ENCODE results near the gene IFITM1. TPM values are rescaled to one million over a fixed set of nuclear protein-coding genes. Genes with fewer than 3 reads are reported as not detected.
"Not testable (repeated sequence)": the region's sequence is repeated elsewhere in the genome, so short reads cannot be mapped to it uniquely, and the experiment has no call there.

The IFITM1 gene
- total RNA-seq, 1 experiment from 2014 or later, result 2.0 TPM

GRCh38 chr11:344836-345578 is 31.2 kb downstream of the IFITM1 start:
- Histone ChIP-seq H3K27me3 (ENCODE audit: low read length) (peaks cover 7% of the 10 kb centered on the region), H2AFZ (ENCODE audit: low read length) (no peak overlapping the region), H3F3A (ENCODE audit: low read length, unreplicated experiment) (no peaks in the 10 kb centered on the region), H4K20me1 (ENCODE audit: low read length) (no peaks in the 10 kb centered on the region), H3K4me2 (ENCODE audit: low read length) (no peak overlapping the region), H3K79me2 (ENCODE audit: low read length) (no peaks in the 10 kb centered on the region), H3K36me3 (ENCODE audit: low read depth, low read length) (no peaks in the 10 kb centered on the region), H3K9me3 (ENCODE audit: low read length) (no peaks in the 10 kb centered on the region), H3K9me2 (replicated peaks; ENCODE audit: low read length) (no peaks in the 10 kb centered on the region), H3K4me3 (ENCODE audit: low read length) (no peak overlapping the region), H3K27ac (ENCODE audit: low read length) (no peak overlapping the region), H3K9ac (ENCODE audit: low read length) (no peak overlapping the region), H3K4me1 (ENCODE audit: insufficient read depth, low read length) (no peaks in the 10 kb centered on the region)
- intact Hi-C loops (cut with micrococcal nuclease), result no loop called here
- no peak for ATAC-seq
- BruUV-seq (replicated peaks), result no TSS peak
- no peak for DNase-seq
- POLR2A ChIA-PET (ENCODE audit: unreplicated experiment), result no interaction called here
- TF ChIP-seq EZH2phosphoT487 (IDR thresholded peaks at IDR 0.05; ENCODE audit: borderline replicate concordance, low read length), result no peak
- TF ChIP-seq EZH2 (IDR thresholded peaks at IDR 0.05; ENCODE audit: low read length, unreplicated experiment), result no peak
- TF ChIP-seq CTCF (conservative IDR thresholded peaks at IDR 0.05; ENCODE audit: low read depth, low read length), result no peak
- CTCF ChIA-PET, result no interaction called here

- Histone ChIP-seq H3K9me2 (replicated peaks; ENCODE audit: low read length) (no peaks in the 10 kb centered on the region), H3K4me3 (ENCODE audit: low read length) (no peak overlapping the region), H2AFZ (ENCODE audit: low read length) (no peak overlapping the region), H3K9ac (ENCODE audit: low read length) (no peak overlapping the region), H3K9me3 (ENCODE audit: low read length) (no peaks in the 10 kb centered on the region), H3K4me1 (ENCODE audit: insufficient read depth, low read length) (no peaks in the 10 kb centered on the region), H3K36me3 (ENCODE audit: low read depth, low read length) (no peaks in the 10 kb centered on the region), H3K27ac (ENCODE audit: low read length) (no peak overlapping the region), H3K79me2 (ENCODE audit: low read length) (no peaks in the 10 kb centered on the region), H4K20me1 (ENCODE audit: low read length) (no peaks in the 10 kb centered on the region), H3K27me3 (ENCODE audit: low read length) (no peaks in the 10 kb centered on the region), H3F3A (ENCODE audit: low read length, unreplicated experiment) (no peaks in the 10 kb centered on the region), H3K4me2 (ENCODE audit: low read length) (no peak overlapping the region)
- intact Hi-C loops (cut with micrococcal nuclease), result no loop called here
- no TSS peak for BruUV-seq (replicated peaks)
- ChIA-PET POLR2A (ENCODE audit: unreplicated experiment) (no interaction called here), CTCF (no interaction called here)
- TF ChIP-seq CTCF (conservative IDR thresholded peaks at IDR 0.05; ENCODE audit: low read depth, low read length) (no peak), EZH2 (IDR thresholded peaks at IDR 0.05; ENCODE audit: low read length, unreplicated experiment) (no peak), EZH2phosphoT487 (IDR thresholded peaks at IDR 0.05; ENCODE audit: borderline replicate concordance, low read length) (no peak)
- no peak for ATAC-seq
- no peak for DNase-seq
These were observed 32.7 kb downstream of the IFITM1 start for GRCh38 chr11:346529-346928.

GRCh38 chr11:349270-349954 is 35.6 kb downstream of the IFITM1 start:
- H3K4me1 ChIP-seq (ENCODE audit: insufficient read depth, low read length); ATAC-seq; POLR2A ChIA-PET (ENCODE audit: unreplicated experiment); H3K27me3 ChIP-seq (ENCODE audit: low read length); H3K9me2 ChIP-seq (replicated peaks; ENCODE audit: low read length); H3K4me2 ChIP-seq (ENCODE audit: low read length); H3K9ac ChIP-seq (ENCODE audit: low read length); H4K20me1 ChIP-seq (ENCODE audit: low read length); H2AFZ ChIP-seq (ENCODE audit: low read length); H3F3A ChIP-seq (ENCODE audit: low read length, unreplicated experiment); H3K4me3 ChIP-seq (ENCODE audit: low read length); intact Hi-C loops (cut with micrococcal nuclease); H3K79me2 ChIP-seq (ENCODE audit: low read length); H3K36me3 ChIP-seq (ENCODE audit: low read depth, low read length); H3K9me3 ChIP-seq (ENCODE audit: low read length); H3K27ac ChIP-seq (ENCODE audit: low read length); BruUV-seq (replicated peaks); CTCF ChIA-PET; DNase-seq: not testable (repeated sequence)

- H3K4me2 ChIP-seq (ENCODE audit: low read length); POLR2A ChIA-PET (ENCODE audit: unreplicated experiment): not testable (repeated sequence)
These were observed 36.3 kb downstream of the IFITM1 start for GRCh38 chr11:350033-350722.

More at GRCh38 chr11:350033-350722, 36.3 kb downstream of the IFITM1 start:
- CTCF ChIA-PET; H2AFZ ChIP-seq (ENCODE audit: low read length); H3K9me3 ChIP-seq (ENCODE audit: low read length); H3K9ac ChIP-seq (ENCODE audit: low read length); ATAC-seq; H3K4me3 ChIP-seq (ENCODE audit: low read length); DNase-seq; BruUV-seq (replicated peaks); H4K20me1 ChIP-seq (ENCODE audit: low read length); H3K9me2 ChIP-seq (replicated peaks; ENCODE audit: low read length); H3K4me1 ChIP-seq (ENCODE audit: insufficient read depth, low read length); H3K36me3 ChIP-seq (ENCODE audit: low read depth, low read length); H3K27ac ChIP-seq (ENCODE audit: low read length); H3K27me3 ChIP-seq (ENCODE audit: low read length); H3F3A ChIP-seq (ENCODE audit: low read length, unreplicated experiment); intact Hi-C loops (cut with micrococcal nuclease); H3K79me2 ChIP-seq (ENCODE audit: low read length): not testable (repeated sequence)
